Hematopoietic multipotent progenitor cell treated with erythropoietin and hydrocortisone succinate and interleukin-3 and kit ligand, for 6 days (in vitro differentiated cells): Measurements from ENCODE around the gene FBXO21.
"Not testable (repeated sequence)": the region's sequence is repeated elsewhere in the genome, so short reads cannot be mapped to it uniquely, and the experiment has no call there.

Experiments
- DNase-seq: peaks from one replicate; pipeline ENCODE4 v3.0.0-alpha.2; 2015

Gene FBXO21

GRCh38 chr12:117190210-117190781, at the start of gene FBXO21:
FBXO21 (minus strand) TSS chr12:117190470; CDS start chr12:117190456, 14 bp downstream.
- peak; percentile 90 for DNase-seq

GRCh38 chr12:117236456-117237001, 46.3 kb upstream of the FBXO21 start:
- peak; percentile 84 for DNase-seq

- no peak for DNase-seq
Measured at GRCh38 chr12:117235261-117235660, 45.0 kb upstream of the FBXO21 start.

GRCh38 chr12:117234441-117234840, 44.2 kb upstream of the FBXO21 start:
- DNase-seq: no peak

GRCh38 chr12:117231750-117232149, 41.5 kb upstream of the FBXO21 start:
- DNase-seq: no peak

- no peak for DNase-seq
Measured at GRCh38 chr12:117228239-117228638, 38.0 kb upstream of the FBXO21 start.

- DNase-seq: no peak
Measured at GRCh38 chr12:117227000-117227653, 36.9 kb upstream of the FBXO21 start.

GRCh38 chr12:117226505-117226904, 36.2 kb upstream of the FBXO21 start:
- DNase-seq: no peak

GRCh38 chr12:117225179-117225578, 34.9 kb upstream of the FBXO21 start:
- no peak for DNase-seq

GRCh38 chr12:117220947-117221346, 30.7 kb upstream of the FBXO21 start:
- not testable (repeated sequence) for DNase-seq

GRCh38 chr12:117218149-117218548, 27.9 kb upstream of the FBXO21 start:
- no peak for DNase-seq

GRCh38 chr12:117216686-117217085, 26.4 kb upstream of the FBXO21 start:
- DNase-seq: no peak

- DNase-seq: no peak
Measured at GRCh38 chr12:117214797-117215196, 24.5 kb upstream of the FBXO21 start.

GRCh38 chr12:117213295-117213808, 23.1 kb upstream of the FBXO21 start:
- DNase-seq: no peak

- peak; percentile 83 for DNase-seq
Measured at GRCh38 chr12:117212563-117213190, 22.4 kb upstream of the FBXO21 start.

GRCh38 chr12:117210266-117210918, 20.1 kb upstream of the FBXO21 start:
- DNase-seq: no peak

GRCh38 chr12:117209626-117210025, 19.4 kb upstream of the FBXO21 start:
- DNase-seq: no peak

- no peak for DNase-seq
Measured at GRCh38 chr12:117208811-117209455, 18.7 kb upstream of the FBXO21 start.

GRCh38 chr12:117208206-117208605, 17.9 kb upstream of the FBXO21 start:
- DNase-seq: no peak

- DNase-seq: no peak
Measured at GRCh38 chr12:117207675-117208074, 17.4 kb upstream of the FBXO21 start.

GRCh38 chr12:117202556-117202955, 12.3 kb upstream of the FBXO21 start:
- no peak for DNase-seq

- DNase-seq: no peak
Measured at GRCh38 chr12:117202033-117202432, 11.8 kb upstream of the FBXO21 start.
